Dendritic cell treated with granulocyte-macrophage colony-stimulating factor and Interleukin-4, amounts not matched to agents 40 ng/mL and 50 ng/mL, for 4 days (primary cell): ENCODE results near the gene OR4D6.

Experiments used
- H3K27ac Mint-ChIP-seq: one replicate; pipeline ENCODE4 v1.8.0; 2022; ENCODE audit warnings: mild to moderate bottlenecking, mixed read lengths
- H3K27me3 Mint-ChIP-seq: one replicate; pipeline ENCODE4 v1.8.0; 2022; ENCODE audit warnings: mild to moderate bottlenecking, mixed read lengths
- H3K36me3 Mint-ChIP-seq: one replicate; pipeline ENCODE4 v1.8.0; 2022; ENCODE audit warnings: low read depth, mixed read lengths
- H3K4me1 Mint-ChIP-seq: one replicate; pipeline ENCODE4 v1.8.0; 2022; ENCODE audit warnings: low read depth, mixed read lengths
- H3K4me3 Mint-ChIP-seq: one replicate; pipeline ENCODE4 v1.8.0; 2022; ENCODE audit warnings: mild to moderate bottlenecking, moderate library complexity, mixed read lengths
- H3K9me3 Mint-ChIP-seq: one replicate; pipeline ENCODE4 v1.8.0; 2022; ENCODE audit warnings: mixed read lengths
- intact Hi-C: fragments of 100-400 bp; cut with micrococcal nuclease; formaldehyde crosslinking; loops from one replicate; pipeline ENCODE4 v1.15.0; 2022

The OR4D6 gene

DNA sequence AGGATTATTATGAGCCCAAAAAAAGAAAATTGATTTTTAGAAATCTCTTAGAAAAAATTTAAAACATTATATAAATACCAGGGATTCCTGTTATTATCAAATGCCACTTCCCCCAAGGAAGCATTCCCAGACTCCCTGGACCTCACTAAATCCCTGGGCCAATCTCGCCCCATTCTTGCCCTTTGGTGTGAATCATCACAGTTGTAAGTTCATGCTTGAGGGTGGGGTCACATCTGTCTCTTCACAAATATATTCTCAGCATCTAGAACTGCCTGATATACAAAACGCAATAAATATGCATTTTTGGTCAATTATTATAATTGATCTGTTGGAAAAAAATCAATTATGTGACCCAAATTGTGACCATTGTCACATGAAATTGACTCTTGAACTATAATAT is 8.3 kb upstream of the OR4D6 start:
- no peak overlapping the region for H3K4me3 Mint-ChIP-seq
- H3K27me3 Mint-ChIP-seq: no peaks in the 10 kb centered on the region
- peaks cover 18% of the 10 kb centered on the region for H3K9me3 Mint-ChIP-seq
- no peak overlapping the region for H3K27ac Mint-ChIP-seq
- intact Hi-C loops: no loop called here
- no peaks in the 10 kb centered on the region for H3K4me1 Mint-ChIP-seq
- no peaks in the 10 kb centered on the region for H3K36me3 Mint-ChIP-seq

DNA sequence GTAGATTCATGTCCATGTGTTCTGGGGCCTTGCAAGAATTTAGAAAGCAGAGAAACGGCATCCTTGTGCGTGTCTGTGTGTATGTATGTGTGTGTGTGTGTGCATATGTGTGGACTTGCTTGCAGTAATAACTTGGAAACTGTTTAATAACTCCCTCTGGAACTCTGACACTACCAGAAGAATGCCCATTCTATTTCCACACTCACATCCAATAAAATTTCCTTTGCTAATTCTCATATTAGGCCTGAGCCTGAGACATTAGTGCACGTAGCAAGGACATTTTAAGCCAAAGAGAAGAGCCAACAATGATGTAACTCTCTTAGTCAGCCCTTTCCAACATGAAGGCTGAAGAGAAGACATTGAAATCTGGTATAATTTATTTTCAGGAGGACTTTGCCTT is 3.2 kb downstream of the OR4D6 start:
- Mint-ChIP-seq H3K4me3 (no peak overlapping the region), H3K4me1 (no peaks in the 10 kb centered on the region), H3K27ac (no peak overlapping the region), H3K36me3 (no peaks in the 10 kb centered on the region), H3K27me3 (no peaks in the 10 kb centered on the region), H3K9me3 (no peaks in the 10 kb centered on the region)
- intact Hi-C loops: no loop called here

- H3K36me3 Mint-ChIP-seq: no peaks in the 10 kb centered on the region
- intact Hi-C loops: no loop called here
- H3K4me1 Mint-ChIP-seq: no peaks in the 10 kb centered on the region
- H3K27ac Mint-ChIP-seq: no peak overlapping the region
- H3K9me3 Mint-ChIP-seq: no peaks in the 10 kb centered on the region
- no peak overlapping the region for H3K4me3 Mint-ChIP-seq
- no peaks in the 10 kb centered on the region for H3K27me3 Mint-ChIP-seq
These were observed 6.5 kb downstream of the OR4D6 start for GRCh38 chr11:59463190-59463641.

- Mint-ChIP-seq H3K27ac (no peak within 1 kb of the TSS), H3K27me3 (no peaks in the 10 kb centered on the region), H3K36me3 (no peaks in the 10 kb centered on the region), H3K4me3 (no peak within 1 kb of the TSS), H3K9me3 (no peaks in the 10 kb centered on the region), H3K4me1 (peaks cover 7% of the 10 kb centered on the region)
- intact Hi-C loops: no loop called here
These were observed 16.3 kb downstream of the OR4D6 start, which contains the start of gene OR4D10 for GRCh38 chr11:59473015-59473414. Gene OR4D10 (plus strand): TSS chr11:59473315. CDS start chr11:59477430, 4,115 bp downstream.

DNA sequence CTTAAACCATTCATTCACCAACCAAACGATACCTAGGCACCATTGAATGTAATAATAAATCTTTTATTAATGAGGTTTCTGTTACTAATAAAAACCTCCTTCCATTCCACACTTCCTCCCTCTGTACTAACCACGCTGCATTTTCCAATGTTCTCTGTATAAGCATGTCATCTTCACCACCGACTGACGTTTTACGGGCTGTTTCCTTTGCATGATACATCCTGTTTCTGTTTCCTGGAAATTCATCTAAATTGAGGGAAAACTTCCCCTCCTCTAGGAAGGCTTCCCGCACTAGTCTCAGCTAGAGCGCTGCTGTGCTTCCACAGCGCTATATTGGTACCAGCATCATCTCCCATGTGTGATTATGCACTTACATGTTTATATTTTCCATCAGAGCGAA is 18.4 kb downstream of the OR4D6 start:
- H3K4me3 Mint-ChIP-seq: no peak overlapping the region
- H3K36me3 Mint-ChIP-seq: no peaks in the 10 kb centered on the region
- H3K27me3 Mint-ChIP-seq: no peaks in the 10 kb centered on the region
- H3K4me1 Mint-ChIP-seq: peaks cover 7% of the 10 kb centered on the region
- intact Hi-C loops: no loop called here
- no peak overlapping the region for H3K27ac Mint-ChIP-seq
- no peaks in the 10 kb centered on the region for H3K9me3 Mint-ChIP-seq

- Mint-ChIP-seq H3K27ac (no peak overlapping the region), H3K36me3 (no peaks in the 10 kb centered on the region), H3K27me3 (no peaks in the 10 kb centered on the region), H3K9me3 (no peaks in the 10 kb centered on the region), H3K4me3 (no peak overlapping the region), H3K4me1 (peaks cover 7% of the 10 kb centered on the region)
- intact Hi-C loops: no loop called here
These were observed 23.1 kb downstream of the OR4D6 start for GRCh38 chr11:59479906-59480305.

- H3K4me1 Mint-ChIP-seq: peaks cover 7% of the 10 kb centered on the region
- no peaks in the 10 kb centered on the region for H3K27me3 Mint-ChIP-seq
- H3K4me3 Mint-ChIP-seq: no peak overlapping the region
- no peak overlapping the region for H3K27ac Mint-ChIP-seq
- intact Hi-C loops: no loop called here
- no peaks in the 10 kb centered on the region for H3K9me3 Mint-ChIP-seq
- H3K36me3 Mint-ChIP-seq: no peaks in the 10 kb centered on the region
These were observed 23.6 kb downstream of the OR4D6 start for GRCh38 chr11:59480359-59480758.

- no peaks in the 10 kb centered on the region for H3K27me3 Mint-ChIP-seq
- intact Hi-C loops: no loop called here
- no peak overlapping the region for H3K4me3 Mint-ChIP-seq
- no peak overlapping the region for H3K27ac Mint-ChIP-seq
- H3K4me1 Mint-ChIP-seq: no peaks in the 10 kb centered on the region
- H3K36me3 Mint-ChIP-seq: no peaks in the 10 kb centered on the region
- H3K9me3 Mint-ChIP-seq: peaks cover 12% of the 10 kb centered on the region
These were observed 45.2 kb downstream of the OR4D6 start for GRCh38 chr11:59501931-59502330.

DNA sequence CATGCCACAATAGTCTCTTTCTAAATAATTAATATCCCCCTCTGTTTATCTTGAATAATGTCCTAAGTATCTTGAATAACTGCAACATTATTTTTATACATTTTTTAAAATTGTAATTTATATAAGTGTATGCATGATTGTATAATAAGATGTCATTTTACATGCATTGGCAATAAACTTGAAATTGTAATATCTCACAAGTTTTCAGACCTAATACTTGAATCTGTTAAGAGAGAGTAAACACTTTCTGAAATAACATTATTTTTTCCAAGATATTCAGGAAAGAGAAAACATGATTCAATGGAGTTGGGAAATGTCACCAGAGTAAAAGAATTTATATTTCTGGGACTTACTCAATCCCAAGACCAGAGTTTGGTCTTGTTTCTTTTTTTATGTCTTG is 46.5 kb downstream of the OR4D6 start, which contains the start of gene OR4D11:
Gene OR4D11, plus strand, starts transcription at position 301 of the 400 bp plus-strand sequence. Its CDS starts 0 bp downstream, at position 301.
- H3K36me3 Mint-ChIP-seq: no peaks in the 10 kb centered on the region
- H3K27me3 Mint-ChIP-seq: no peaks in the 10 kb centered on the region
- intact Hi-C loops: no loop called here
- H3K27ac Mint-ChIP-seq: no peak within 1 kb of the TSS
- H3K4me1 Mint-ChIP-seq: no peaks in the 10 kb centered on the region
- H3K9me3 Mint-ChIP-seq: peaks cover 12% of the 10 kb centered on the region
- no peak within 1 kb of the TSS for H3K4me3 Mint-ChIP-seq
